ENCODE results near the gene DIO1. TPM values are rescaled to one million over a fixed set of nuclear protein-coding genes. Genes with fewer than 3 reads are reported as not detected.

The DIO1 gene
- total RNA-seq, 4 donors from 2014 or later = not detected

DNA sequence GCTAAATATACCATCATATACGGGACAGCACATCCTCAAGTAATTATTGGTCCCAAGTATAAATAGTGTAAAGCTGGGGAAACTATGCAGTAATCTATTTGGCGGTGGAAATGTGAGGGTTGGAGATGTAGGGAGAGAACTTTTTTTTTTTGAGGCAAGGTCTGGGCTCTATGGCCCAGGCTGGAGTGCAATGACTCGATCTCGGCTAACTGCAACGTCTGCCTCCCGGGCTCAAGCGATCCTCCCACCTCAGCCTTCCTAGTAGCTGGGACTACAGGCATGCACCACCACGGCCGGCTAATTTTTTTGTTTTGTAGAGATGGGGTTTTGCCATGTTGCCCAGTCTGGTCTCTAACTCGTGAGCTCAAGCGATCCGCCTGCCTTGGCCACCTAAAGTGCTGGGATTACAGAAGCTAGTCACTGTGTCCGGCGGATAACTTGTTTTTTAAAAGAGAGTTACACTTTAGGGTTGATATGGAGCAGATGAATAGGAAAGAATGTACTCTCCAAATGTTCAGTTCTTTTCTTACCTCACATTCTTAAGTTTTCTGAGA, 49.6 kb downstream of the DIO1 start:
- H3K4me3 ChIP-seq = no peak overlapping the region
- H3K27me3 ChIP-seq = no peaks in the 10 kb centered on the region
- H3K27ac ChIP-seq = no peak overlapping the region
- no peaks in the 10 kb centered on the region for H3K9me3 ChIP-seq
- TF ChIP-seq, protein P1, sequence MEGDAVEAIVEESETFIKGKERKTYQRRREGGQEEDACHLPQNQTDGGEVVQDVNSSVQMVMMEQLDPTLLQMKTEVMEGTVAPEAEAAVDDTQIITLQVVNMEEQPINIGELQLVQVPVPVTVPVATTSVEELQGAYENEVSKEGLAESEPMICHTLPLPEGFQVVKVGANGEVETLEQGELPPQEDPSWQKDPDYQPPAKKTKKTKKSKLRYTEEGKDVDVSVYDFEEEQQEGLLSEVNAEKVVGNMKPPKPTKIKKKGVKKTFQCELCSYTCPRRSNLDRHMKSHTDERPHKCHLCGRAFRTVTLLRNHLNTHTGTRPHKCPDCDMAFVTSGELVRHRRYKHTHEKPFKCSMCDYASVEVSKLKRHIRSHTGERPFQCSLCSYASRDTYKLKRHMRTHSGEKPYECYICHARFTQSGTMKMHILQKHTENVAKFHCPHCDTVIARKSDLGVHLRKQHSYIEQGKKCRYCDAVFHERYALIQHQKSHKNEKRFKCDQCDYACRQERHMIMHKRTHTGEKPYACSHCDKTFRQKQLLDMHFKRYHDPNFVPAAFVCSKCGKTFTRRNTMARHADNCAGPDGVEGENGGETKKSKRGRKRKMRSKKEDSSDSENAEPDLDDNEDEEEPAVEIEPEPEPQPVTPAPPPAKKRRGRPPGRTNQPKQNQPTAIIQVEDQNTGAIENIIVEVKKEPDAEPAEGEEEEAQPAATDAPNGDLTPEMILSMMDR (IDR thresholded peaks at IDR 0.05) = no peak
- TF ChIP-seq EP300 (IDR thresholded peaks at IDR 0.05; ENCODE audit: low read depth) (no peak), POLR2AphosphoS5 (IDR thresholded peaks at IDR 0.05) (no peak), POLR2A (IDR thresholded peaks at IDR 0.05) (no peak)
- H3K36me3 ChIP-seq = no peaks in the 10 kb centered on the region
- H3K4me1 ChIP-seq = peaks cover 10 to 44% (median 19%) of the 10 kb centered on the region in 4 donors
- WGBS, 2 donors (ENCODE audit: low coverage in 1 of 2) = 94 to 95% methylated on average over 6 to 14 of the region's 14 CpGs
- in situ Hi-C loops (cut with MboI; ENCODE audit: low pct_ligation_motif_present in 1 of 4, low pct_unique_long_range_greater_than_20kb in 1 of 4, low sequenced_read_pairs in 3 of 4) (loop anchor here in 1 of 4 donors (25.0 kb wide), 1 partner anchor 94 kb away; no protein-coding TSS in a partner anchor), intact Hi-C loops (cut with DNase I; ENCODE audit: low total_unique reads) (no loop called here)
- DNase-seq = no peak

DNA sequence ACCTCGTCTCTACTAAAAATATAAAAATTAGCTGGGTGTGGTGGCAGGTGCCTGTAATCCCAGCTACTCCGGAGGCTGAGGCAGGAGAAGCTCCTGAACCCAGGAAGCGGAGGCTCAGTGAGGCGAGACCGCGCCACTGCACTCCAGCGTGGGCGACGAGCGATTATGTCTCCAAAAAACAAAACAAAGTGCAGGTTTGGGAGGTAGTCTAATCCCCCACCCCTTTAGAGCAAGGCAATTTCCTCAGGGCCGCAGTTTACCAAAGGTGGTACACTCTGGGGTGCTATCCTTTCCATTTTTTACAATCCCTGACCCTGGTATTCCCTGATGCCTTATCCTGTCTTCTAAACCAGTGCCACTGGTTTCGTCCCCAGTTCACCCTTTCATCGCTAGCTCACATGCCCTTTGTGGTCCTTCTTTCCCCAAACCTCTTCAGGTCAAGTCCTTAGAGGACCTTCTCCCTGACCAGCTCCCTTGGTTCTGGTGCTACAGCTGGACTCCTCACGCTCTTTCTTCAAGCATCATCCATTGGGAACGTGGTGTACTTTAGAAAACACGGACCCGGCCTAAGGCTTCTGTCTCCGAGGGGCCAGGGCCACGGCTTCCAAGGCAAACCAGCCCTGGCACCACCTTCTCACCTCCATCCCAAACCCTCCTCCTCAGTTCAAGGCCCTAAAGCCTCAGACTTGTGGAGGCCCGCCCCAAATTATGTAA, 50.6 kb downstream of the DIO1 start:
- Histone ChIP-seq H3K4me1 (peaks cover 10 to 44% (median 19%) of the 10 kb centered on the region in 4 donors), H3K4me3 (peak overlapping the region; percentile 61 to 95 (median 77)), H3K9me3 (no peaks in the 10 kb centered on the region), H3K36me3 (no peaks in the 10 kb centered on the region), H3K27me3 (no peaks in the 10 kb centered on the region), H3K27ac (peak overlapping the region; percentile 87 to 94 (median 92))
- WGBS, 2 donors (ENCODE audit: low coverage in 1 of 2) = 61 to 80% methylated on average over 1 to 20 of the region's 20 CpGs
- no peak for DNase-seq
- in situ Hi-C loops (cut with MboI; ENCODE audit: low pct_ligation_motif_present in 1 of 4, low pct_unique_long_range_greater_than_20kb in 1 of 4, low sequenced_read_pairs in 3 of 4) = loop anchor here in 1 of 4 donors (25.0 kb wide), 1 partner anchor 93 kb away; no protein-coding TSS in a partner anchor
- intact Hi-C loops (cut with DNase I; ENCODE audit: low total_unique reads) = no loop called here
- TF ChIP-seq POLR2A (IDR thresholded peaks at IDR 0.05) (no peak), POLR2AphosphoS5 (IDR thresholded peaks at IDR 0.05) (no peak), EP300 (IDR thresholded peaks at IDR 0.05; ENCODE audit: low read depth) (no peak)
- TF ChIP-seq, protein P1 (IDR thresholded peaks at IDR 0.05) = no peak

DNA sequence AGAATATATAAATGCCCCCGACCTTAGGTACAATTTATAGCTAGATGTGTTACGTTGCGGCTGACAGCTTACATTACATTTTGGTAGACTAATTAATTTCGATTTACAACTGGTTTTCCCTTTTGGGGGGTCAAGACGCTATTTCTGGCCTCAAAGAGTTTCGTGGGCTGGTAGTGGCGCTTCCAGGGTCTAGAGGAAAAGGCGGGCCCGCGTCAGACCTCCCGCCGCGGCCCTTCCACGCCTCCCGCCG, 51.1 kb downstream of the DIO1 start:
- WGBS, 2 donors (ENCODE audit: low coverage in 1 of 2) = 0 to 1% methylated on average over 12 to 16 of the region's 16 CpGs
- TF ChIP-seq POLR2A (IDR thresholded peaks at IDR 0.05) (no peak), POLR2AphosphoS5 (IDR thresholded peaks at IDR 0.05) (no peak), EP300 (IDR thresholded peaks at IDR 0.05; ENCODE audit: low read depth) (no peak)
- TF ChIP-seq, protein P1 (IDR thresholded peaks at IDR 0.05) = no peak
- H3K9me3 ChIP-seq = no peaks in the 10 kb centered on the region
- peak overlapping the region; percentile 61 to 95 (median 77) for H3K4me3 ChIP-seq
- intact Hi-C loops (cut with DNase I; ENCODE audit: low total_unique reads) = no loop called here
- H3K36me3 ChIP-seq = no peaks in the 10 kb centered on the region
- H3K4me1 ChIP-seq = peaks cover 10 to 42% (median 19%) of the 10 kb centered on the region in 4 donors
- DNase-seq = no peak
- no peaks in the 10 kb centered on the region for H3K27me3 ChIP-seq
- peak overlapping the region; percentile 87 to 94 (median 92) for H3K27ac ChIP-seq
- in situ Hi-C loops (cut with MboI; ENCODE audit: low pct_ligation_motif_present in 1 of 4, low pct_unique_long_range_greater_than_20kb in 1 of 4, low sequenced_read_pairs in 3 of 4) = loop anchor here in 1 of 4 donors (25.0 kb wide), 1 partner anchor 92 kb away; no protein-coding TSS in a partner anchor

DNA sequence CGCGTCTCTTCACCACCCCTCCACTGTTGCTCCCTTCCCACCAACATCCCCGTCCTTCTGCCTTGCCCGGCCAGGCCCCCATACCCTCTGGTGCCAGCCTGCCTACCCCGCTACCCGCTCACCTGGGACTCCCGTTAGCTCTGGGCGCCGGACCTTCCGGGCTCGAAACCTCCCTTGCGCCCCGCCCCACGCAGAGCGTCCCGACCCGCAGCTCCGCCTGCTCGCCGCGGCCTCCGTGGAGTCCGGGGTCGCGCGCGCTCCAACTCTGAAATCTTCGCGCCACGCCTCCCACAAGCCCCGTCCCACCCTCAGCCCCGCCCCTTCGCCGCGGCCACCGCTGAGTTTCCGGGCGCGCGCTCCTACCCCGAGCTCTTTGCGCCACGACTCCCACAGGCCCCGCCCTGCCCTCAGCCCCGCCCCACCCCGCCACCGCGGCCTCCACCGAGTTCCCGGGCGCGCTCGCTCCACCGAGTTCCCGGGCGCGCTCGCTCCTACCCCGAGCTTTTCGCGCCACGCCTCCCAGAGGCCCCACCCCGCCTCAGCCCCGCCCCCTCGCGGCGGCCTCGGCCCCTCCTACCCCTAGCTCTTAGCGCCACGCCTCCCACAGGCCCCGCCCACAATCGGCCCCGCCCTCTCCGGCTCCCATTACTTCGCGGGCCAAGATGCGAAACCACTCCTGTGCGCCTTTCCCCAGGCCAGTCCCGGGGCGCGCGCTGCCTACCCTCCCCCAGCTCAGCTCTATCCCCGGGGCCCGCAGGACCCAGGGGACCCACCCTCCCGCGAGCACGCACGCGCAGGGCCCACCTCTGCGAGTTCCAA, 51.7 kb downstream of the DIO1 start, which contains the start of gene IFT25:
Gene IFT25 (minus strand): TSS at position 267 of the 819 bp plus-strand sequence. CDS start 5,617 bp downstream, outside the sequence.
- H3K4me1 ChIP-seq = peaks cover 10 to 39% (median 19%) of the 10 kb centered on the region in 4 donors
- no peaks in the 10 kb centered on the region for H3K9me3 ChIP-seq
- H3K36me3 ChIP-seq = no peaks in the 10 kb centered on the region
- intact Hi-C loops (cut with DNase I; ENCODE audit: low total_unique reads) (no loop called here), in situ Hi-C loops (cut with MboI; ENCODE audit: low pct_ligation_motif_present in 1 of 4, low pct_unique_long_range_greater_than_20kb in 1 of 4, low sequenced_read_pairs in 3 of 4) (loop anchor here in 1 of 4 donors (25.0 kb wide), 1 partner anchor 92 kb away; no protein-coding TSS in a partner anchor)
- 0 to 1% methylated on average over 3 to 42 of the region's 90 CpGs for WGBS, 2 donors (ENCODE audit: low coverage in 1 of 2)
- peak within 1 kb of the TSS; percentile 87 to 94 (median 92) for H3K27ac ChIP-seq
- TF ChIP-seq EP300 (IDR thresholded peaks at IDR 0.05; ENCODE audit: low read depth) = no peak
- TF ChIP-seq POLR2A (IDR thresholded peaks at IDR 0.05) = peak; percentile 66
- TF ChIP-seq, protein P1 (IDR thresholded peaks at IDR 0.05) = no peak
- TF ChIP-seq POLR2AphosphoS5 (IDR thresholded peaks at IDR 0.05) = peak; percentile 74 to 82 (median 78)
- DNase-seq = peak; percentile 99
- no peaks in the 10 kb centered on the region for H3K27me3 ChIP-seq
- H3K4me3 ChIP-seq = peak within 1 kb of the TSS; percentile 61 to 95 (median 77)

Measured in transverse colon (tissue), 4 donors.